ENCODE results near the gene KRT14.
"Not testable (repeated sequence)": the region's sequence is repeated elsewhere in the genome, so short reads cannot be mapped to it uniquely, and the experiment has no call there.

KRT14 gene

DNA sequence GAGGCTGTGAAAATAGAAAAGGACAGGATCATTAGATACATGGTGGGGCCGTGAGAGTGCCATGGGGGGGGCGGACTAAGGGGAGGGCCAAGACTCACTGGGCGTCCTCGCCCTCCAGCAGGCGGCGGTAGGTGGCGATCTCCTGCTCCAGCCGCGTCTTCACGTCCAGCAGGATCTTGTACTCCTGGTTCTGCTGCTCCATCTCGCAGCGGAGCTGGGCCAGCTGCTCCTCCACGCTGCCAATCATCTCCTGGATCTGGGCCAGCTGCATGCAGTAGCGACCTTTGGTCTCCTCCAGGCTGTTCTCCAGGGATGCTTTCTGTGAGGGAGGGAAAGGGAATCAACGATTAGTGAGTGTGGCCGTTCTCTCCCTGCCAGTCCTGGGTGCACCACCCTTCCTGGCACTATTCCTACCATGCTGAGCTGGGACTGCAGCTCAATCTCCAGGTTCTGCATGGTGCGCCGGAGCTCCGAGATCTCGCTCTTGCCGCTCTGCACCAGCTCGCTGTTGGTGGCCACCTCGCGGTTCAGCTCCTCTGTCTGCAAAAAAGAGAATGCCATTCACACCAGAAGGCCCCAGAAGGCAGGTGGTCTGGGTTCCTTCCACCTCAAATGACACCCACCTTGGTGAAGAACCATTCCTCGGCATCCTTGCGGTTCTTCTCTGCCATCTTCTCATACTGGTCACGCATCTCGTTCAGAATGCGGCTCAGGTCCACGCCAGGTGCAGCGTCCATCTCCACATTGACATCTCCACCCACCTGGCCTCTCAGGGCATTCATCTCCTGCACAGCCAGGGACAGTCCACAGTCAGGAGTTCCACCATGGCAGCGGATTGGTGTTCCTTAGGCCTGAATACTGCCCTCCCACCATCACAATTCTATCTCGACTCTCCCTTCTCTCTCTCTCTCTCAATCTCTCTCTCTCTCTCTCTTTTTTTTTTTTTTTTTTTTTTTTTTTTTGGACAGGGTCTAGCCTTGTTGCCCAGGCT is 3.3 kb downstream of the KRT14 start:
- in situ Hi-C loops (cut with HindIII; ENCODE audit: low pct_ligation_motif_present, low pct_unique_long_range_greater_than_20kb, low sequenced_read_pairs), result no loop called here
- DNase-seq, result no peak

DNA sequence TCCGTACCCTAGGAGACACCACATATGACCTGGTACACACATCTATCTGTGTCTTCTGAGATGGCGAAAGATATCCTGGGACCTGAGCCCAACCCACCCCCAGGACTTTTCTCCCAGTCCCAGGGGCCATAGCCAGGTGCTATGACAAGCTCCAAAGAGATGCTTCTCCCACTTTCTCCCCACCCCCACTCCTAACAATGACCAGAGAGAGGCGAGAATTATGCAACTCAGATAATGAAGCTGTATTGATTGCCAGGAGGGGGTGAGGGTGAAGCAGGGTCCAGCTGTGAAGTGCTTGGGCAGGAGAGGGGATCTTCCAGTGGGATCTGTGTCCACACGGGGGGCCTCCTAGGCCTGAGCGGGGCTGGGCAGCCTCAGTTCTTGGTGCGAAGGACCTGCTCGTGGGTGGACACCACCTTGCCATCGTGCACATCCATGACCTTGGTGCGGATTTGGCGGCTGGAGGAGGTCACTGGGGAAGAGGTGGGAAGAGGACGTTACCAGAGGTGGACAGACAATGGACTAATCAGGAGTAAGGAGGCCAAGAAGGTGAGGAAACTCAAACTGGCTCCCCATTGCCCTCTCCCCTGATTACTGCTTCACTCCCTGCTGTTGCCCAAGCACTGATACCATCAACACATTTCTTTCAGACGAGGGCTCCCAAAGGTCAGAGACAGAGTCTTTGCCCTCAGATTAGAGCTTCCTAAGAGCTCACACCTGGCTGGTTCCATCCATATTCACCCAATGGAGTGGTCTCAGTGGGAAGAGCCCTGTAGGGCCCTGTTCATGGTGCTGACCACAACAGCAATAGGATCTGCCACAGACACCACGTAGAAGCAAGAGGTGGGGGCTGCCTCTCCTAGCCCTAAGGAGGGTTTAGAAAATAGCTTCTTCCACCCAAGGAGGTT is 4.4 kb downstream of the KRT14 start:
- in situ Hi-C loops (cut with HindIII; ENCODE audit: low pct_ligation_motif_present, low pct_unique_long_range_greater_than_20kb, low sequenced_read_pairs); DNase-seq: not testable (repeated sequence)

DNA sequence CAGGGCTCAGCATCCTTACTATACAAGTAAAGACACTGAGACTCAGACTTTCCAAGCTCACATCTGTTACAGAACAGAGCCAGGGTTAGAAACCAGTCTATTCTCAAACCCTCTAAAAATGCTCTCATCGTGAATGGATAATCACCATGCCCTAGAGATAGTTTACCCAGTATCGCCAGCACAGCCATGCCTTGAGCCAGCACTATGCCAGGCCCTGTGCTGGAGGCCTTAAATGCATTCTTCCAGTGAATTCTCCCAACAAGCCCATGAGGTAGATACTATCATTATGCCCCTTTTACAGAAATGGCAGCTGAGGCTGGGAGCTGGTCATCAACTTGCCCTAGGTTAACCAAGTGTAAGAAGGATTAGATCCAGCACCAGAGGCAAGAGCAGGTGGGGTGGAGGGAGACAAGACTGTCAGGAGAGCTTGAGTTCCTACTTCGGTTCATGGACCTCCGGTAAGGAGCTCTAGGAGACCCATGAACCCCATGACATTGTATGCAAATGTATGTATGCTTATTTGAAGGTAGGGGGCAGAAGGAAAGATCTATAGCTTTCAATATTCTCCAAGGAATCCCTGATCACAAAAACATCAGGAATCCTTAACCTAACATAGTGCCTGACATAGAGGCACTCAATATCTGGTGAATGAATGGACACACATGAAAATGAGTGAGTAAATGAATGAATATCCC is 5.2 kb downstream of the KRT14 start:
- in situ Hi-C loops (cut with HindIII; ENCODE audit: low pct_ligation_motif_present, low pct_unique_long_range_greater_than_20kb, low sequenced_read_pairs), result no loop called here
- DNase-seq, result no peak

DNA sequence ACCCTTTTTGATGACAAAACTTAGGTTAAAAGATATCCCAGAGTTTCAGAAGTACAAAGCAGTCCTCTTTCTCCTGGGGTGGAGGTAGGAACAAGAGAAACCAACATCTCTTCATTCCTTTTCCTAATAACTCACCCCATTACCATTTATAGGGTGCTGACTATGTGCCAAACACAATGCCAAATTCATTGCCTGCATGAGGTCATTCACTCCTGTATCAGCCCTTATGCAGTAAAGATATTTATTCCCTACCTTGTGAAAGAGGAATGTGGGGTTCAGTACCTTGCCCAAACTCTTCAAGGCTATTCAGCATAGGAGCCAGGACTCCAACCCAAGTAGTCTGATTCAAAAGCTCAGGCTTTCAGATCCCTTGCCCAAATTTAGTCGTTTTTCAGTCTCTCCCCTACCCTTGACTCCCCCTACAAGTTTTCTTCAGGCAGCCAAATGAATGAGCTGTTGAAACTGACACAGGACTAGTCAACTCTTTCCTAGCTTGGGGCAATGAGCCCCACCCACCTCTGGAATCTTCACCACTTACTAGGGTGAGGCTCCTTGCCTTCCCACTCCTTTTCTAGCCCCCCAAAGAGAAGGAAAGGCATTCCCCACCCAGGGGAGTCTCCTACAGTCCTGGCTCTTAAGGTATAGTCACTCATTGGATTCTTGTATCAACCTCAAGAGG is 5.9 kb downstream of the KRT14 start:
- DNase-seq, result no peak
- in situ Hi-C loops (cut with HindIII; ENCODE audit: low pct_ligation_motif_present, low pct_unique_long_range_greater_than_20kb, low sequenced_read_pairs), result no loop called here

DNA sequence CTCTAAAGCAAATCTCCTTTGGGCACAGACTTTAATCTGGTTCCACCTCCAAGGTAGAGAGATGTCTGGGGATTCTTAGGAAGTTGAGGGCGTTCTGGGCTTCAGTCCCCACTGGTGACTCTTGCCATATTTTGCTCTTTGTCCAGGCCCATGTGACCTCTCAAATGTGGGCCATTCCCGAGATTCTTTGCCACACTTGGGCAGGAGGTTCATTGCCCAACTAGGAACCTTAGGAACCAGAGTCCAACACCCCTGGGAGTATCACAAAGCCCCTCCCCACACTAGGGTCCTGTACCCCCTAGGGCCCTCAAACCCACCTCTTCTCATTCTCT is 6.5 kb downstream of the KRT14 start:
- in situ Hi-C loops (cut with HindIII; ENCODE audit: low pct_ligation_motif_present, low pct_unique_long_range_greater_than_20kb, low sequenced_read_pairs), result no loop called here
- DNase-seq, result no peak

DNA sequence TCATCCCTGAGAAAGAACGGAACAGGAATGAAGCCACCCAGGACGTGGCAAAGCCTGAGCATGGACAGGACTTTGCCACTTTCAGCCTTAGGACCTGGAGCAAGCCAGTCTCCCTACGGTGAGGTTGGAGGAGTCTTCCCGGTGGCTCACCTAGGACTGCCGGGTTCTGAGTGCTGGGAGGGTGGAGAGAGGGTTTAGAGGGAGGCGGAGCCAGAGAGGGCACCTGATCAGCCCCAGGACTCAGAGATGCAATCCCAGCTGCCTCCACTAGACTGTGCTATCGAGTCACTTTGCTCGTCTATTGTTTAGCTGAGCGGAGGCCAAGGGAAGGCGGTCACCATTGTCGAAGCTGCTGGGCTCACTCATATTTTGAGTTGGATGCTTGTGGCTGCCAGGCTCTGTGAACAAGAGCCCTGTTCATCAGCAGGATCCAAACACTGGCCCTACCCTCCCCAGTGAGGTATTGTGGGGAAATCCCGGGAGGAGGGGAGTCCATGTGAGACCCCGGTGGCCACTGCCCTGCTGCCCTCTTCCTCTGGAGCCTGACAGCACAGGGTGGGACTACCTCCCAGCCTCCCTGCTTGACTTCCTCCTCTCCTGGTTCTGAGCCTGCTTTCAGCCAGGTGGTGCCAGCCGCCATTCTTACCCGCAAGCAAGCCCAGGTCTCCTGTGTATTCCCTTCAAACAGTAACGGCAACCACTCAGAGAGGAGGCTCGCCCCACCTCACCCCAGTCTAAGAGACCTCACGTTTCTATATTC is 7.0 kb downstream of the KRT14 start:
- in situ Hi-C loops (cut with HindIII; ENCODE audit: low pct_ligation_motif_present, low pct_unique_long_range_greater_than_20kb, low sequenced_read_pairs), result no loop called here
- peak; percentile 92 for DNase-seq

DNA sequence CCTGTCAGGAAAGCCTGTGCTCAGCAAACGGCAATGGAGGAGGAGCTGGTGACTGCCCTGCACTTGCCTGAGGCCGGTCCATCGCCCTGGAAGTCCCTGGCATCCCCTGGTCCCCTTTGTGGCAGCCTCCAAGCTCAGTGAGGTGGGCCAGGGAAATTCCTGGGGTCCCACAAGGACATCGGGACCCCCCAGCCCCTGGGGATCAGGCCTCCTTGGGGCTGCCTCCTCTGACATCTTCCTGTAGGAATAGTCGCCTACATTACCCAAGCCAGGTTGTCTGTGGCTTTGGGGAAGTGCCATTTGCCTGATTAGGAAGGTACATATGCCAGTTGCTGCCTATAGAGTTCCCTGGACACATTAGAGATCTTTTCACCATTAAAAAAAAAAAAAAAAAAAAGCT is 7.7 kb downstream of the KRT14 start:
- in situ Hi-C loops (cut with HindIII; ENCODE audit: low pct_ligation_motif_present, low pct_unique_long_range_greater_than_20kb, low sequenced_read_pairs), result no loop called here
- DNase-seq, result no peak

DNA sequence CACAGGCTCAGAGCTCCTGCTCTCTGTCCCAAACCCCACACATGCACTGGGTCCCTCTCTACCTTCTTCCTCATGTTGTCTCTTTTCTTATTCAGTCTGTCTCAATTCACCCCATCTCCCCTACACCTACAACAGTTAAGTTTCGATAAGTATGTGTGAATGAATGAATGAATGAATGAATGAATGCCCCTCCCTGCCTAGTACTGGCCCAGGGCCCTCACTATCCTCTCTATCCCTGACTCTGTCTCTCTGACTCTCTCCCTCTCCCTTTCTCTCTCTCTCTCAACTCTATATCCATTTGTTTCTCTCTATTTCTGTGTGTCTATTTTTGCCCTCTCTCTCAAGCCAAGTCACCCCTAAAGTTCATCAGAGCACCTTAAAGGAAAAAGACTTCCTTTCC is 8.2 kb downstream of the KRT14 start:
- no peak for DNase-seq
- in situ Hi-C loops (cut with HindIII; ENCODE audit: low pct_ligation_motif_present, low pct_unique_long_range_greater_than_20kb, low sequenced_read_pairs), result no loop called here

DNA sequence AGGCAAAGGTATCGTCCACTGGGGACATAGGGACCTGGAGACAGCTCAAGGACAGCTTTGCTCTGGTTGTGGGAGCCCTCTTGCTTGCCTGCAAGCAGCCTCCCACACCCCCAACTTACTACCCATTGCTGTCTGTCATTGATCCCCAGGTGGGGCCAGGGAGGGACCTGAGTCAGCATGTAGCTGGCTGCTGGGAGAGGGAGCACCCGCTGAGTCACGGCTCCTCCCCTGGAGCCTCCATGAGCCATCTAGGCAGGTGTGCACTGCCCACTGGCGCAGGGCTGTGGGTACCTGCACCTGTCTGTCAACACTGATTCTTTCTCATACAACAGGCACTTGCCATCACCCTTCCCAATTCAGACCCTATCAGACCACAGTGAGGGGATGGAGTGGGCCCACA is 10.0 kb downstream of the KRT14 start:
- DNase-seq; in situ Hi-C loops (cut with HindIII; ENCODE audit: low pct_ligation_motif_present, low pct_unique_long_range_greater_than_20kb, low sequenced_read_pairs): not testable (repeated sequence)

DNA sequence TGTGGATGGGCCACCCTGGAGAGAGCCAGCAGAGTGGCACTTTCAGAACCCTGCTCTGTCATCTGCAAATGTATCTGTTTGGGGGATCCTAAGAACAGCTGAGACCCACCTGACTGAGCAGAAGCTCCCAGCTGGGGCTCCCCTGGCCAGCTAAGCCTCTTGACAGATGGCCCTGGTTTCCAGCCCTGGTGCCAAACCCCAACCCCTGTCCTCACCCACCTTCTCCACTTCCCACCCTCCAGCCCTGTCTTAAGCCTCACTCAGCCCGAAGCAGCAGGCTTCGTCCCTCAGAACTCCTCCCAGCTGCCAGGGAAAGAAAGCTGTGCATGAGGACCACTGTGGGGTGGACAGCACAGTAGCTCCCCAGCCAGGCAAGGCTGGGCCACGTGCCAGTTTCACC is 11.4 kb downstream of the KRT14 start:
- in situ Hi-C loops (cut with HindIII; ENCODE audit: low pct_ligation_motif_present, low pct_unique_long_range_greater_than_20kb, low sequenced_read_pairs), result no loop called here
- no peak for DNase-seq

DNA sequence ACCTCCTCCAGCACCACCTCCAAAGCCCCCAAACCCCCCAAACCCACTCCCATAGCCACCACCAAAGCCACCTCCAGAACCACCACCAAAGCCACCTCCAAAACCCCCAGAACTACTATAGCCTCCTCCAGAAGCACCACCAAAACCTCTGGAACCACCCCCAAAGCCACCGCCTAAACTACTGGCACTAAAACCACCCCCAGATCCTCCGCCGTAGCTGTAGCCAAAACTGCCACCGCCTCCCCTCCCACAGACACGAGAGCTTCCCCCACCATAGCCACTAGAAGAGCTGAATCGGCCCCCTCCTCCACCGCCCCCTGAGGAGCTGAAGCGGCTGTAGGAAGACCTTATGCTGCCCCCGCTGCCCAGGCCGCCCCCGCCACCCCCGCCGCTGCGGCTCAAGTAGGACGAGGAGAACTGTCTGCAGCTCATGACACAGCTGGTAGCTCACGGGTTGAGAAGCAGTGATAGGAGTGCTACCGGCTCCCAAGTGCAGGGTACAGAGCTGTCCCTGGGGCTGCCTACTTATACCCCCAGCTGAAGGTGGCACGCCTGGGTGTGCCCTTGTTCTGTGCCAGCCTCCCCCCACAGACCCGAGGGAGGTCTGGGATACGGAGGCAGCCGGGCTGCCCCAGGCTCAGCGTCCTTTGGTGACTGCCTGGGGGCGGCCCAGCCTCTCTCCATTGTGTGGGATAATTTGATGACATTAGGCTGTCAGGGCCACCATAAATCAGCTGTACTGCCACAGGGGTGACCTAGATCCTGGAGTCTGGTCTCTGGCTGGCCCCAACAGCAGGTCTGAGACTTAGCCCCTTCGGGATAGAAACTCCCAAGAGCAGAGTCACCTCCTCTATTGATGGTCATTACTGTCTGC is 14.9 kb downstream of the KRT14 start, which contains the start of gene KRT9:
Gene KRT9 (minus strand): TSS at position 499 of the 874 bp plus-strand sequence. CDS start 67 bp downstream, at position 432.
- in situ Hi-C loops (cut with HindIII; ENCODE audit: low pct_ligation_motif_present, low pct_unique_long_range_greater_than_20kb, low sequenced_read_pairs), result no loop called here
- DNase-seq, result no peak

DNA sequence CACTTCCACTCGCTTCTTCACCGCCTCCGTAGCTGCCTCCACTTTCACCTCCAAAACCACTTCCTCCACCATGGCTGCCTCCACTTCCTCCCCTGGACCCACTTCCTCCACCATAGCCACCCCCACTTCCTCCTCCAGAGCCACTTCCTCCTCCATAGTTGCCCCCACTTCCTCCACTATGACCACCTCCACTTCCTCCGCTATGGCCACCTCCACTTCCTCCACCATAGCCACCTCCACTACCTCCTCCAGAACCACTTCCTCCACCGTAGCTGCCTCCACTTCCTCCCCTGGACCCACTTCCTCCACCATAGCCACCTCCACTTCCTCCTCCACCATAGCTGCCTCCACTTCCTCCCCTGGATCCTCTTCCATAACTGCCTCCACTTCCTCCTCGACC is 19.4 kb downstream of the KRT14 start:
- in situ Hi-C loops (cut with HindIII; ENCODE audit: low pct_ligation_motif_present, low pct_unique_long_range_greater_than_20kb, low sequenced_read_pairs), result no loop called here
- no peak for DNase-seq

DNA sequence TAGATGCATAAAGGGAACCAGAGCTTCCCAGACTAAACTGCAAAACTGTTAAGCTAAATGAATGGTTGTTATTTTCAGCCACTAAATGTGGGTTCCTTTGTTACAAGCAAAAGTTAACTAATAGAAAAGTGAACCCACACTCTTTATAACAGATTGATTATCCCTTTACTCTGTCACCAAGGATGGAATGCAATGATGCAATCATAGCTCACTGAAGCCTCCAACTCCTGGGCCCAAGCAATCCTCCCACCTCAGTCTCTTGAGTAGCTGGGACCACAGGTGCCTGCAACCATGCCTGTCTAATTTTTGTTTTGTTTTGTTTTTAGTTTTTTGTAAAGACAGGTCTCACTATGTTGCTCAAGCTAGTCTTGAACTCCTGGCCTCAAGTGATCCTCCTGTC is 21.4 kb downstream of the KRT14 start:
- in situ Hi-C loops (cut with HindIII; ENCODE audit: low pct_ligation_motif_present, low pct_unique_long_range_greater_than_20kb, low sequenced_read_pairs), result no loop called here
- no peak for DNase-seq

DNA sequence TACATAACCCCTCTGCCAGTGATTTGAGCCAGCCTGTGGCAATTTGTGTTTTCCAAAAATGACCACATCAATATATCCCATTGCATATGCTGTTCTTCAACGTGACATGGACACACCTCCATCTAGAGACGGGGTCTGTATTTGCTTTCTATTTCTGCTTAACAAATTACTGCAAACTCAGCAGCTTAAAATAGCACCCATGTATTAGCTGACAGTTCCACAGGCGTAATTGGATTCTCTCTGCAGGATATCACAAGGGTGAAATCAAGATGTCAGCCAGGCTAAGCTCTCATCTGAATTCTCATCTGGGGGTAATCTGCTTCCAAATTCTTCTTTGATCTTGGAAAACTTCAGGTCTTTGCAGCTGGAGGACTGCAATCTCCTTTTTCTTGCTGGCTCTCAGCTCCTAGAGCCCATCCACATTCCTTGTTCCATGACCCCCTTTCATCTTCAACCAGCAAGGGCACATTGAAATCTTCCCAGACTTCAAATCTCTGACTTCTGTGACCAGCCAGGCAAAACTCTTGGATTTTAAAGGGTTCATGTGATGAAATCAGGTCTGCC is 23.0 kb downstream of the KRT14 start:
- in situ Hi-C loops (cut with HindIII; ENCODE audit: low pct_ligation_motif_present, low pct_unique_long_range_greater_than_20kb, low sequenced_read_pairs), result no loop called here
- no peak for DNase-seq

DNA sequence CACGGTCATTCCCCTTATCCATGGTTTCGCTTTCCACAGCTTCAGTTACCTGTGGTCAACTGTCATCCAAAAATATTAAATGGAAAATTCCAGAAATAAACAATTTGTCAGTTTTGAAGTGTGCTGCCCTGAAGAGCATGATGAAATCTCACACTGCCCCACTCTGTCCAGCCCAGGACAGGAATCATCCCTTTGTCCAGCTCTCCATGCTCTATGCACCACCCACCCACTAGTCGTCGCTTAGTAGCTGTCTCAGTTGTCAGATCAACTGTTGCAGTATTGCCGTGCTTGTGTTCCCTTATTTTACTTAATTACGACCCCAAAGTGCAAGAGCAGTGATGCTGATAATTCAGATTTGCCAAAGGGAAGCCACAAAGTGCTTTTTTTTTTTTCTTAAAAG is 25.1 kb downstream of the KRT14 start:
- no peak for DNase-seq
- in situ Hi-C loops (cut with HindIII; ENCODE audit: low pct_ligation_motif_present, low pct_unique_long_range_greater_than_20kb, low sequenced_read_pairs), result no loop called here

DNA sequence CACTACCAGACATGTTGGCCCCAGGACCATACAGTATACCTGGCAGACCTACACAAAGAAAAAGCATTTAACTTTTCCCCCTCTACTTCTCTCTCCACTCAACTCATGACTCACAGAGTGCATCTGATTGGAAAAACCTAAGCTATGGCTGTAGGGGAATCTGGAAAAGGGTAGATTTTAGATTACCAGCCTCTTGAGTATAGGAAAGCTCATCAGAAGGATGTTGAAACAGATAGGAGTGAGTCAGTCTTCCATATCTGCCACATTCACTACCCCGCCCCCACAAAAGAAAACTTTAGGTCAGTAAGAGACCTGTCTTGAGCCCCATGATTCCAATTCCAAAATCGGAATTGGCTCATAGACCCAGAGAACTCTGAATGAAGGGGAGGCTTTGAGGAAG is 27.1 kb downstream of the KRT14 start:
- in situ Hi-C loops (cut with HindIII; ENCODE audit: low pct_ligation_motif_present, low pct_unique_long_range_greater_than_20kb, low sequenced_read_pairs), result no loop called here
- no peak for DNase-seq

DNA sequence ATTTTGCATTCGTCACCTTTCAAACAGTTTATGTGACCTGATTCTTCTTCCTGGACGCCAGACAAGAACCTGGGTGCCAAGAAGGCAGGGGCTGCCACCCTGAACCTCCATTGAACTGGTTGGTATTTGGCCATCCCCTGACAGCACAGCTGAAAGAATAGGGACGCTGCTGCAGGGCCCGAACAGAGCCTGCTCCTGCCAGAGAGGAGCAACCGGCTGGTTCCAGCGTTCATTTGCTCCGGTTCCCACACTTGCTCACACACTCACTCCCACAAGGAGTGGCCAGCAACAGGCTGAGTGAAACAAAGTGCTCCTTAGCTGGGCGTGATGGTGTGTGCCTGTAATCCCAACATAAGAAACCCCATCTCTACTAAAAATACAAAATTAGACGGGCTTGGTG is 29.8 kb downstream of the KRT14 start:
- in situ Hi-C loops (cut with HindIII; ENCODE audit: low pct_ligation_motif_present, low pct_unique_long_range_greater_than_20kb, low sequenced_read_pairs), result no loop called here

More for the DNA sequence above, 29.8 kb downstream of the KRT14 start:
- no peak for DNase-seq
